Adrenal gland (tissue), 5 donors: Measurements from ENCODE around the gene SPDYE1.
"Not testable (repeated sequence)": the region's sequence is repeated elsewhere in the genome, so short reads cannot be mapped to it uniquely, and the experiment has no call there.

Source experiments
- POLR2A ChIP-seq, 2 donors: fragments of 450-650 bp; IDR thresholded peaks; one replicate each; pipeline ENCODE4 v1.6.1; 2017; ENCODE audit warnings: antibody characterized with exemption in 2 of 2, mild to moderate bottlenecking in 2 of 2, moderate library complexity in 1 of 2
- TF ChIP-seq, protein P1 (sequence below), 6 experiments: fragments of 450-650 bp in 4 of 6; fragments of 200-600 bp in 2 of 6; sonication (generic) in 1 of 6; IDR thresholded peaks; 1 replicate in 5 of 6; 2 replicates in 1 of 6; pipeline versions ENCODE4 v1.5.1 to v1.8.0; 2016 to 2021; ENCODE audit warnings: antibody characterized with exemption in 6 of 6, mild to moderate bottlenecking in 2 of 6, moderate library complexity in 1 of 6
- donor health status: DM: no; HTN: no; CAD: no.

DNA sequence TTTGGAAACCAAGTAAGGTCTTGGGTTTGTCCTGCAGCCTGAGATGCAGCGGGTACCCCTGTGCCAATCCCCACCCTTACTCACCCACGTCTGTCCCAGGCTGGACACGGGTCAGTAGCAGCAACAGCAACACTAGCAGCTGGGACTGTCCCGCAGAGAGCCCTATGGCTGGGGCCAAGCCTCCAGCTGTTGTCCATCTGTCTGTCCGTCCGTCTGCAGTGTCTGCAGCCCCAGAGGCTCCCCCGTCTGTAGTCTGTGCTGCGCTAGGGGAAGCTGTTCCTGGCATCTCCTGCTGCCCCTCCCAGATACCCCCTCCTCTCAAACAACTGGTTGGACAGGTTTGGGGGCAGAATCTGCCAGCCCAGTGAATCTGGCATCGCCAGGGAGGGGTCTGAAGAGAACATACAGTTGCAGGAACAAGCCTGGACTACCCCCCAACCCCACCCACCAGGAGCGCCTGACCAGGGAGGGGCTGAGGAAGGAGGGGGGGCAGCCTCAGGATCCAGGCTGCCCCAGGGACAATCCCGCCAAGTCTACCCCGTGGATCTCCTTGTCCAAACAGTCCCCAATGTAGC, 7.6 kb upstream of the SPDYE1 start:
- TF ChIP-seq, protein P1, sequence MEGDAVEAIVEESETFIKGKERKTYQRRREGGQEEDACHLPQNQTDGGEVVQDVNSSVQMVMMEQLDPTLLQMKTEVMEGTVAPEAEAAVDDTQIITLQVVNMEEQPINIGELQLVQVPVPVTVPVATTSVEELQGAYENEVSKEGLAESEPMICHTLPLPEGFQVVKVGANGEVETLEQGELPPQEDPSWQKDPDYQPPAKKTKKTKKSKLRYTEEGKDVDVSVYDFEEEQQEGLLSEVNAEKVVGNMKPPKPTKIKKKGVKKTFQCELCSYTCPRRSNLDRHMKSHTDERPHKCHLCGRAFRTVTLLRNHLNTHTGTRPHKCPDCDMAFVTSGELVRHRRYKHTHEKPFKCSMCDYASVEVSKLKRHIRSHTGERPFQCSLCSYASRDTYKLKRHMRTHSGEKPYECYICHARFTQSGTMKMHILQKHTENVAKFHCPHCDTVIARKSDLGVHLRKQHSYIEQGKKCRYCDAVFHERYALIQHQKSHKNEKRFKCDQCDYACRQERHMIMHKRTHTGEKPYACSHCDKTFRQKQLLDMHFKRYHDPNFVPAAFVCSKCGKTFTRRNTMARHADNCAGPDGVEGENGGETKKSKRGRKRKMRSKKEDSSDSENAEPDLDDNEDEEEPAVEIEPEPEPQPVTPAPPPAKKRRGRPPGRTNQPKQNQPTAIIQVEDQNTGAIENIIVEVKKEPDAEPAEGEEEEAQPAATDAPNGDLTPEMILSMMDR (IDR thresholded peaks at IDR 0.05), result not testable (repeated sequence)
- TF ChIP-seq POLR2A (IDR thresholded peaks at IDR 0.05), result not testable (repeated sequence)
